Parathyroid adenoma (tissue), 2 donors: ENCODE measurements around the gene SOAT2.

Experiments
- H2AFZ ChIP-seq: fragments of 300-600 bp; sonication (generic); one replicate; pipeline ENCODE4 v1.7.0; 2017; ENCODE audit warnings: antibody characterized with exemption, mild to moderate bottlenecking
- H3K27ac ChIP-seq: fragments of 300-600 bp; sonication (generic); one replicate; pipeline ENCODE4 v1.7.0; 2017
- H3K27me3 ChIP-seq: fragments of 300-600 bp; sonication (generic); one replicate; pipeline ENCODE4 v1.7.0; 2017; ENCODE audit warnings: low read length; ENCODE audit not compliant: control insufficient read depth, insufficient read depth
- H3K36me3 ChIP-seq: fragments of 300-600 bp; sonication (generic); one replicate; pipeline ENCODE4 v1.7.0; 2017; ENCODE audit warnings: low read length; ENCODE audit not compliant: control insufficient read depth, insufficient read depth
- H3K4me1 ChIP-seq: fragments of 300-600 bp; sonication (generic); one replicate; pipeline ENCODE4 v1.7.0; 2017; ENCODE audit warnings: control low read depth
- H3K4me2 ChIP-seq: fragments of 300-600 bp; sonication (generic); one replicate; pipeline ENCODE4 v1.7.0; 2017; ENCODE audit warnings: low read length
- H3K4me3 ChIP-seq: fragments of 300-600 bp; sonication (generic); one replicate; pipeline ENCODE4 v1.7.0; 2017; ENCODE audit warnings: low read depth, low read length
- H3K79me2 ChIP-seq: fragments of 300-600 bp; sonication (generic); one replicate; pipeline ENCODE4 v1.7.0; 2017; ENCODE audit warnings: control low read depth
- H3K9ac ChIP-seq: fragments of 300-600 bp; sonication (generic); one replicate; pipeline ENCODE4 v1.7.0; 2017; ENCODE audit warnings: mild to moderate bottlenecking
- H3K9me3 ChIP-seq: fragments of 300-600 bp; sonication (generic); one replicate; pipeline ENCODE4 v1.7.0; 2017; ENCODE audit warnings: low read length; ENCODE audit not compliant: control insufficient read depth
- TF ChIP-seq, protein P1 (sequence below): fragments of 300-600 bp; sonication (generic); IDR thresholded peaks from one replicate; pipeline ENCODE4 v1.7.0; 2017; ENCODE audit warnings: antibody characterized with exemption, mild to moderate bottlenecking
- donor health status: primary hyperparathyroidism.

Gene SOAT2

DNA sequence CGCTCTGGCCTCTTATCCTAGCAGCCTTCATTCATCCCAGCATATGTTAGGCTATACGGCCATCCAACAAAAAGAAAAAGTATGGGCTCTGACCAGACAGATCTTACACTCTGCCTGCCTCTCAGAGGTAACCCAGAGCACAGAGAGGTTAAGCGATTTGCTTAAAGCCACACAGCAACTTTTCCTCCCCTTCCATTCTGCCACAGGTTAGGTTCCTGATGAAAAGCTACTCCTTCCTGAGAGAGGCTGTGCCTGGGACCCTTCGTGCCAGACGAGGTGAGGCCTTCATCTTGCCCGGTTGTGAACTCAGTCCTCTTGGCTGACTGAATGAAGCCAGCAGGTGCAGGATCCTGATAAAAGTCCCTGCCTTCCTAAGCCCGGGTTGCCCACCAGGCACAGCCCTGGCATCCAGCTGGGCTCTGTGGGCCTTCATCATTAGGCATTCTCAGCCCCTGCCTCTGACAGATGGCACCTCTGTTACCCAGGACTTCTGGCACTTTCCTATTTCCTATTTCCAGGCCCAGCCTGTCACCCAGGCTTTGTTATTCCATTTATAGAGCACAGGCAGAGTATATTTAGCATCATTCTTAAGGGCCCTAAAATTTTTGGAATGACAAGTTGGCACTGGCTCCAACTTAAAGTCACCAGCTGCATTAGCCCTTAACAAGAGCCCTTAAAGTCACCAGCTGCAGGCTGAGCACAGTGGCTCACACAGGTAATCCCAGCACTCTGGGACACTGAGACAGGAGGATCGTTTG lies 12.8 kb downstream of the SOAT2 start:
- no peak overlapping the region for H2AFZ ChIP-seq
- H3K4me1 ChIP-seq, result no peaks in the 10 kb centered on the region
- no peaks in the 10 kb centered on the region for H3K79me2 ChIP-seq
- TF ChIP-seq, protein P1, sequence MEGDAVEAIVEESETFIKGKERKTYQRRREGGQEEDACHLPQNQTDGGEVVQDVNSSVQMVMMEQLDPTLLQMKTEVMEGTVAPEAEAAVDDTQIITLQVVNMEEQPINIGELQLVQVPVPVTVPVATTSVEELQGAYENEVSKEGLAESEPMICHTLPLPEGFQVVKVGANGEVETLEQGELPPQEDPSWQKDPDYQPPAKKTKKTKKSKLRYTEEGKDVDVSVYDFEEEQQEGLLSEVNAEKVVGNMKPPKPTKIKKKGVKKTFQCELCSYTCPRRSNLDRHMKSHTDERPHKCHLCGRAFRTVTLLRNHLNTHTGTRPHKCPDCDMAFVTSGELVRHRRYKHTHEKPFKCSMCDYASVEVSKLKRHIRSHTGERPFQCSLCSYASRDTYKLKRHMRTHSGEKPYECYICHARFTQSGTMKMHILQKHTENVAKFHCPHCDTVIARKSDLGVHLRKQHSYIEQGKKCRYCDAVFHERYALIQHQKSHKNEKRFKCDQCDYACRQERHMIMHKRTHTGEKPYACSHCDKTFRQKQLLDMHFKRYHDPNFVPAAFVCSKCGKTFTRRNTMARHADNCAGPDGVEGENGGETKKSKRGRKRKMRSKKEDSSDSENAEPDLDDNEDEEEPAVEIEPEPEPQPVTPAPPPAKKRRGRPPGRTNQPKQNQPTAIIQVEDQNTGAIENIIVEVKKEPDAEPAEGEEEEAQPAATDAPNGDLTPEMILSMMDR, result no peak
- no peak overlapping the region for H3K27ac ChIP-seq
- H3K9me3 ChIP-seq, result no peaks in the 10 kb centered on the region
- H3K27me3 ChIP-seq, result no peaks in the 10 kb centered on the region
- no peak overlapping the region for H3K4me2 ChIP-seq
- H3K36me3 ChIP-seq, result no peaks in the 10 kb centered on the region
- H3K9ac ChIP-seq, result no peak overlapping the region
- H3K4me3 ChIP-seq, result no peak overlapping the region

GRCh38 chr12:53118751-53119300 lies 15.5 kb downstream of the SOAT2 start:
- Histone ChIP-seq H3K9me3 (no peaks in the 10 kb centered on the region), H3K4me2 (no peak overlapping the region), H2AFZ (no peak overlapping the region), H3K27me3 (no peaks in the 10 kb centered on the region), H3K9ac (no peak overlapping the region), H3K36me3 (no peaks in the 10 kb centered on the region), H3K27ac (no peak overlapping the region), H3K79me2 (no peaks in the 10 kb centered on the region), H3K4me1 (no peaks in the 10 kb centered on the region), H3K4me3 (no peak overlapping the region)
- TF ChIP-seq, protein P1, result no peak

- Histone ChIP-seq H3K79me2 (no peaks in the 10 kb centered on the region), H2AFZ (no peak overlapping the region), H3K4me2 (no peak overlapping the region), H3K4me1 (no peaks in the 10 kb centered on the region), H3K27ac (no peak overlapping the region), H3K27me3 (no peaks in the 10 kb centered on the region), H3K9ac (no peak overlapping the region), H3K36me3 (no peaks in the 10 kb centered on the region), H3K4me3 (no peak overlapping the region), H3K9me3 (no peaks in the 10 kb centered on the region)
- TF ChIP-seq, protein P1, result no peak
Observed at GRCh38 chr12:53120685-53121525, 17.6 kb downstream of the SOAT2 start.

DNA sequence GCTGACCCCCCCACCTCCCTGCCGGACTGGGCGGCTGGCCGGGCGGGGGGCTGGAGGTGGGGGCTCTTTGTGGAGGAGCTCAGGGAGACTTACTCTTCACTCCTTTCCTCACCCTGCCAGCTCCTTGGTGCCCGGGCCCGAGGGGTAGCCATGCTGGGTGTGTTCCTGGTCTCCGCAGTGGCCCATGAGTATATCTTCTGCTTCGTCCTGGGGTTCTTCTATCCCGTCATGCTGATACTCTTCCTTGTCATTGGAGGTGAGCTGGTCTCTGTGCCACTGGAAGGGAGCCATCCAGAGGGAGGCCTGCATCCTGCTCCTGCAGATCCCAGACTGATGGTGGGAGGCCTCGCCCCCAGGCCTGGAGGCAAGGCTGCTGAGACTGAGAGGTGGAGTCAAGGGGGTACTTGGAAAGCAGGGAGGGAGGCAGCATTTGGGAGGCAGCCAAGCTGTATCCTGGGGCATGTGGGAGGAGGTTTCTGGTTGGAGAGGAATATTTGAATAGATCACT lies 19.7 kb downstream of the SOAT2 start:
- Histone ChIP-seq H3K36me3 (no peaks in the 10 kb centered on the region), H3K27me3 (no peaks in the 10 kb centered on the region), H3K27ac (no peak overlapping the region), H3K4me2 (no peak overlapping the region), H3K4me3 (no peak overlapping the region), H3K9me3 (no peaks in the 10 kb centered on the region), H3K79me2 (no peaks in the 10 kb centered on the region), H2AFZ (no peak overlapping the region), H3K9ac (no peak overlapping the region), H3K4me1 (no peaks in the 10 kb centered on the region)
- TF ChIP-seq, protein P1, result no peak
